Adrenal gland (tissue), 12 donors: ENCODE data around the gene RNASE9. TPM values are rescaled to one million over a fixed set of nuclear protein-coding genes. Genes with fewer than 3 reads are reported as not detected.

Experiments used
- DNase-seq, 7 donors: peaks; one replicate each; pipeline ENCODE4 v3.0.0-alpha.2; 2019 to 2020
- H3K27ac ChIP-seq, 5 donors: fragments of 200-600 bp; sonication (generic) in 4 of 5; 1 replicate in 3 of 5; 2 replicates in 2 of 5; pipeline versions ENCODE4 v1.5.1 to v1.8.0; 2016 to 2020; ENCODE audit warnings: mild to moderate bottlenecking in 1 of 5
- H3K27me3 ChIP-seq: fragments of 200-600 bp; 2 replicates; pipeline ENCODE4 v1.8.0; 2021
- H3K36me3 ChIP-seq, 2 donors: fragments of 200-600 bp; replicated peaks in 1 of 2; 1 replicate in 1 of 2; 2 replicates in 1 of 2; pipeline versions ENCODE4 v1.5.1 to v1.8.0; 2018 to 2022
- H3K4me1 ChIP-seq, 2 donors: fragments of 200-600 bp; replicated peaks in 1 of 2; 1 replicate in 1 of 2; 2 replicates in 1 of 2; pipeline versions ENCODE4 v1.5.1 to v1.8.0; 2018 to 2021
- H3K4me3 ChIP-seq, 4 donors: fragments of 200-600 bp; sonication (generic) in 3 of 4; one replicate each; pipeline ENCODE4 v1.5.1; 2016 to 2018
- H3K9me3 ChIP-seq, 3 donors: fragments of 200-600 bp; sonication (generic) in 1 of 3; replicated peaks in 1 of 3; 1 replicate in 2 of 3; 2 replicates in 1 of 3; pipeline versions ENCODE4 v1.5.1 to v1.8.0; 2016 to 2021
- POLR2A ChIP-seq, 2 donors: fragments of 450-650 bp; IDR thresholded peaks; one replicate each; pipeline ENCODE4 v1.6.1; 2017; ENCODE audit warnings: antibody characterized with exemption in 2 of 2, mild to moderate bottlenecking in 2 of 2, moderate library complexity in 1 of 2
- WGBS, 4 donors: extraction: QIAGEN DNeasy Blood & Tissue Kit in 2 of 4; methylation state at CpG; one replicate each; pipeline versions ENCODE4 v1.1.5 to v1.1.7; 2013 to 2017; 5-methylcytosine and 5-hydroxymethylcytosine counted together
- intact Hi-C, 2 donors: fragments of 100-400 bp; cut with DNase I; formaldehyde crosslinking; loops; one replicate each; pipeline versions ENCODE4 v1.14.1 to v1.15.0; 2022 to 2023
- polyA plus RNA-seq, 3 donors: library from polyadenylated mRNA; stranded (reverse); fragments of 200-250 nt in 2 of 3; fragments of 350-450 nt in 1 of 3; fragmentation: Illumina TruSeq in 1 of 3; extraction: RNeasy Lipid Tissue Mini Kit (QIAGEN cat#74804) in 1 of 3; gene quantifications; one replicate each; pipeline ENCODE4 v1.2.3, GENCODE V29; 2013 to 2014
- total RNA-seq, 9 donors: library from RNA; depleted of rRNA in 4 of 9; stranded (reverse); fragments of >200 nt in 4 of 9; fragments of 120-200 nt in 1 of 9; fragmentation: NEBNext Ultra II Directional in 1 of 9; extraction: Animal tissue kit (Norgen Biotek cat#: 25700) in 1 of 9; gene quantifications; one replicate each; pipeline versions ENCODE4 v1.1.0 to v1.2.4, GENCODE V29; 2013 to 2023
- TF ChIP-seq, protein P1 (sequence below), 6 experiments: fragments of 450-650 bp in 4 of 6; fragments of 200-600 bp in 2 of 6; sonication (generic) in 1 of 6; IDR thresholded peaks; 1 replicate in 5 of 6; 2 replicates in 1 of 6; pipeline versions ENCODE4 v1.5.1 to v1.8.0; 2016 to 2021; ENCODE audit warnings: antibody characterized with exemption in 6 of 6, mild to moderate bottlenecking in 2 of 6, moderate library complexity in 1 of 6
- donor health status: healthy with polysubstance abuse.
- donor health status: Bipolar disorder and iron deficiency.
- donor health status: DM: yes; HTN: yes; CAD: no.
- donor health status: DM: no; HTN: no; CAD: no.
- donor health status: DM: no; HTN: no; CAD: no.
- donor health status: DM: yes; HTN: yes; CAD: no.

The RNASE9 gene
- total and polyA plus RNA-seq, 12 donors: not detected

GRCh38 chr14:20608383-20609110 lies 47.7 kb upstream of the RNASE9 start:
- Histone ChIP-seq H3K36me3 (no peaks in the 10 kb centered on the region), H3K4me3 (no peak overlapping the region), H3K27ac (no peak overlapping the region), H3K27me3 (no peaks in the 10 kb centered on the region), H3K9me3 (no peaks in the 10 kb centered on the region), H3K4me1 (peaks cover 0 to 7% of the 10 kb centered on the region in 2 donors)
- no peak for DNase-seq
- TF ChIP-seq POLR2A (IDR thresholded peaks at IDR 0.05): no peak
- TF ChIP-seq, protein P1, sequence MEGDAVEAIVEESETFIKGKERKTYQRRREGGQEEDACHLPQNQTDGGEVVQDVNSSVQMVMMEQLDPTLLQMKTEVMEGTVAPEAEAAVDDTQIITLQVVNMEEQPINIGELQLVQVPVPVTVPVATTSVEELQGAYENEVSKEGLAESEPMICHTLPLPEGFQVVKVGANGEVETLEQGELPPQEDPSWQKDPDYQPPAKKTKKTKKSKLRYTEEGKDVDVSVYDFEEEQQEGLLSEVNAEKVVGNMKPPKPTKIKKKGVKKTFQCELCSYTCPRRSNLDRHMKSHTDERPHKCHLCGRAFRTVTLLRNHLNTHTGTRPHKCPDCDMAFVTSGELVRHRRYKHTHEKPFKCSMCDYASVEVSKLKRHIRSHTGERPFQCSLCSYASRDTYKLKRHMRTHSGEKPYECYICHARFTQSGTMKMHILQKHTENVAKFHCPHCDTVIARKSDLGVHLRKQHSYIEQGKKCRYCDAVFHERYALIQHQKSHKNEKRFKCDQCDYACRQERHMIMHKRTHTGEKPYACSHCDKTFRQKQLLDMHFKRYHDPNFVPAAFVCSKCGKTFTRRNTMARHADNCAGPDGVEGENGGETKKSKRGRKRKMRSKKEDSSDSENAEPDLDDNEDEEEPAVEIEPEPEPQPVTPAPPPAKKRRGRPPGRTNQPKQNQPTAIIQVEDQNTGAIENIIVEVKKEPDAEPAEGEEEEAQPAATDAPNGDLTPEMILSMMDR (IDR thresholded peaks at IDR 0.05): no peak
- 63 to 76% (median 67%) methylated on average over 7 of the region's 7 CpGs for WGBS, 4 donors
- intact Hi-C loops: loop anchor here (5.0 to 10.0 kb wide), 5 partner anchors 81 to 286 kb away; no protein-coding TSS in a partner anchor

GRCh38 chr14:20607617-20608016 lies 46.8 kb upstream of the RNASE9 start:
- no peaks in the 10 kb centered on the region for H3K9me3 ChIP-seq
- H3K4me3 ChIP-seq: no peak overlapping the region
- 60 to 77% (median 63%) methylated on average over 5 of the region's 5 CpGs for WGBS, 4 donors
- no peaks in the 10 kb centered on the region for H3K36me3 ChIP-seq
- TF ChIP-seq POLR2A (IDR thresholded peaks at IDR 0.05): no peak
- TF ChIP-seq, protein P1 (IDR thresholded peaks at IDR 0.05): no peak
- no peak for DNase-seq
- H3K27me3 ChIP-seq: no peaks in the 10 kb centered on the region
- H3K4me1 ChIP-seq: peaks cover 0 to 2% of the 10 kb centered on the region in 2 donors
- intact Hi-C loops: loop anchor here (5.0 to 10.0 kb wide), 5 partner anchors 80 to 285 kb away; no protein-coding TSS in a partner anchor
- H3K27ac ChIP-seq: no peak overlapping the region

- Histone ChIP-seq H3K27me3 (no peaks in the 10 kb centered on the region), H3K27ac (no peak overlapping the region), H3K9me3 (no peaks in the 10 kb centered on the region), H3K4me3 (no peak overlapping the region), H3K36me3 (no peaks in the 10 kb centered on the region), H3K4me1 (no peaks in the 10 kb centered on the region)
- no peak for DNase-seq
- TF ChIP-seq, protein P1 (IDR thresholded peaks at IDR 0.05): no peak
- no peak for TF ChIP-seq POLR2A (IDR thresholded peaks at IDR 0.05)
- 25 to 67% (median 45%) methylated on average over 2 of the region's 2 CpGs for WGBS, 4 donors
- intact Hi-C loops: loop anchor here (5.0 to 10.0 kb wide), 5 partner anchors 80 to 285 kb away; no protein-coding TSS in a partner anchor
These were observed 46.0 kb upstream of the RNASE9 start for GRCh38 chr14:20606902-20607242.

- no peak overlapping the region for H3K27ac ChIP-seq
- intact Hi-C loops: loop anchor here (5.0 to 10.0 kb wide), 5 partner anchors 79 to 284 kb away; no protein-coding TSS in a partner anchor
- no peak overlapping the region for H3K4me3 ChIP-seq
- no peaks in the 10 kb centered on the region for H3K27me3 ChIP-seq
- WGBS, 4 donors: 42 to 56% (median 44%) methylated on average over 6 to 8 of the region's 8 CpGs
- TF ChIP-seq, protein P1 (IDR thresholded peaks at IDR 0.05): peak in 5 of 6 experiments; percentile 15 to 47 (median 34)
- no peak for TF ChIP-seq POLR2A (IDR thresholded peaks at IDR 0.05)
- H3K4me1 ChIP-seq: no peaks in the 10 kb centered on the region
- no peaks in the 10 kb centered on the region for H3K36me3 ChIP-seq
- no peaks in the 10 kb centered on the region for H3K9me3 ChIP-seq
- DNase-seq: peak in 4 of 7 donors; percentile 27 to 41 (median 30)
These were observed 45.5 kb upstream of the RNASE9 start for GRCh38 chr14:20606190-20606901.
